Naive thymus-derived CD4-positive, alpha-beta T cell (primary cell): Measurements from ENCODE around the gene GNAI3. TPM values are rescaled to one million over a fixed set of nuclear protein-coding genes. Genes with fewer than 3 reads are reported as not detected.

ENCODE experiments used
- ATAC-seq: fragments of 150-1000 bp; cut with Tn5 transposase; 2 replicates; pipeline ENCODE4 v1.10.0; 2021; ENCODE audit warnings: mild to moderate bottlenecking, moderate library complexity
- CTCF ChIA-PET: fragments of 350-600 bp; sonication (Branson Sonifier 250); formaldehyde crosslinking; loops from one replicate; lab custom pipeline; 2021; ENCODE audit warnings: antibody characterized with exemption; lab: Charles Lee
- POLR2A ChIA-PET: fragments of 350-600 bp; sonication (Branson Sonifier 250); formaldehyde crosslinking; loops from one replicate; lab custom pipeline; 2021; ENCODE audit warnings: antibody characterized with exemption, inconsistent platforms; lab: Charles Lee
- DNase-seq, 9 donors: peaks; one replicate each; pipeline versions ENCODE4 v3.0.0 to v3.0.0-alpha.2; 2020 to 2022; ENCODE audit warnings: mixed read lengths in 1 of 9
- H3K27ac ChIP-seq: one replicate; pipeline ENCODE4 v1.7.0; 2013; ENCODE audit warnings: mild to moderate bottlenecking, low read depth, low read length, moderate library complexity
- H3K27me3 ChIP-seq, 2 donors: one replicate each; pipeline ENCODE4 v1.7.0; 2013; ENCODE audit warnings: low read length in 2 of 2, mild to moderate bottlenecking in 2 of 2, moderate library complexity in 2 of 2; ENCODE audit not compliant: control insufficient read depth in 2 of 2, insufficient read depth in 2 of 2
- H3K36me3 ChIP-seq, 3 experiments: 1 replicate in 2 of 3; 2 replicates in 1 of 3; pipeline ENCODE4 v1.7.0; 2013; ENCODE audit warnings: low read length in 3 of 3, mild to moderate bottlenecking in 3 of 3, moderate library complexity in 1 of 3; ENCODE audit not compliant: insufficient read depth in 3 of 3, control insufficient read depth in 2 of 3
- H3K4me1 ChIP-seq, 2 donors: one replicate each; pipeline ENCODE4 v1.7.0; 2013; ENCODE audit warnings: low read length in 2 of 2, mild to moderate bottlenecking in 2 of 2, moderate library complexity in 1 of 2; ENCODE audit not compliant: control insufficient read depth in 2 of 2, insufficient read depth in 2 of 2
- H3K4me3 ChIP-seq: 2 replicates; pipeline ENCODE4 v1.7.0; 2013; ENCODE audit warnings: mild to moderate bottlenecking, low read length
- H3K9me3 ChIP-seq, 3 experiments: 1 replicate in 2 of 3; 2 replicates in 1 of 3; pipeline ENCODE4 v1.7.0; 2013; ENCODE audit warnings: low read length in 3 of 3; ENCODE audit not compliant: control insufficient read depth in 2 of 3
- H3K27ac Mint-ChIP-seq, 9 donors: one replicate each; pipeline ENCODE4 v1.8.0; 2020 to 2022; ENCODE audit warnings: mixed read lengths in 9 of 9, mild to moderate bottlenecking in 8 of 9, moderate library complexity in 5 of 9, inconsistent platforms in 2 of 9
- H3K27me3 Mint-ChIP-seq, 5 donors: one replicate each; pipeline ENCODE4 v1.8.0; 2021 to 2022; ENCODE audit warnings: mixed read lengths in 5 of 5, mild to moderate bottlenecking in 1 of 5
- H3K36me3 Mint-ChIP-seq, 5 donors: one replicate each; pipeline ENCODE4 v1.8.0; 2020 to 2022; ENCODE audit warnings: mixed read lengths in 5 of 5, mild to moderate bottlenecking in 3 of 5, inconsistent platforms in 1 of 5
- H3K4me1 Mint-ChIP-seq, 7 donors: one replicate each; pipeline ENCODE4 v1.8.0; 2020 to 2022; ENCODE audit warnings: mixed read lengths in 7 of 7, mild to moderate bottlenecking in 3 of 7, inconsistent platforms in 1 of 7
- H3K4me3 Mint-ChIP-seq, 10 donors: one replicate each; pipeline ENCODE4 v1.8.0; 2020 to 2022; ENCODE audit warnings: mild to moderate bottlenecking in 10 of 10, mixed read lengths in 10 of 10, moderate library complexity in 6 of 10, inconsistent platforms in 2 of 10
- H3K9me3 Mint-ChIP-seq, 11 donors: one replicate each; pipeline ENCODE4 v1.8.0; 2020 to 2022; ENCODE audit warnings: mixed read lengths in 11 of 11, mild to moderate bottlenecking in 4 of 11, inconsistent platforms in 1 of 11, moderate library complexity in 1 of 11
- intact Hi-C, 2 donors: fragments of 100-400 bp; cut with micrococcal nuclease; formaldehyde crosslinking; loops; one replicate each; pipeline ENCODE4 v1.15.1; 2023
- polyA plus RNA-seq, 2 donors: library from polyadenylated mRNA; unstranded; fragments of 300-500 nt; fragmentation: Illumina TruSeq; gene quantifications; one replicate each; pipeline ENCODE4 v1.2.3, GENCODE V29; 2021
- total RNA-seq, 6 experiments: library from RNA in 5 of 6; stranded (reverse) in 5 of 6; gene quantifications; 1 replicate in 5 of 6; 2 replicates in 1 of 6; pipeline ENCODE4 v1.2.3 and lab custom pipeline; 2021 to 2026

GNAI3 gene
- 1 to 10 TPM; 4.9 to 9.3 (median 7.0) TPM for total RNA-seq
- polyA plus RNA-seq: 1 to 10 TPM; 7.2 to 7.7 TPM
- total RNA-seq (lab: John Stamatoyannopoulos, UW): 101 reads per million, percentile 84 among the genes with 10 or more reads in this experiment

- DNase-seq (peak; percentile 78 to 97 (median 95)), ATAC-seq (peak; percentile 96)
- no peaks in the 10 kb centered on the region for H3K27me3 ChIP-seq
- POLR2A ChIA-PET: interaction anchor here (0.7 to 3.1 kb wide), 38 partner anchors 10 to 1680 kb away, joined by 3 to 52 read pairs (median 4); partner anchors contain the start of genes AHCYL1, AMIGO1, AMPD2 and ATXN7L2
- Mint-ChIP-seq H3K4me1 (peaks cover 30 to 75% (median 55%) of the 10 kb centered on the region in 7 donors), H3K9me3 (peaks cover 0 to 3% (median 0%) of the 10 kb centered on the region in 11 donors), H3K27me3 (no peaks in the 10 kb centered on the region), H3K27ac (peak within 1 kb of the TSS; percentile 89 to 100 (median 99)), H3K4me3 (peak within 1 kb of the TSS; percentile 90 to 99 (median 97)), H3K36me3 (peaks cover 0 to 6% (median 2%) of the 10 kb centered on the region in 5 donors)
- peak within 1 kb of the TSS; percentile 93 for H3K27ac ChIP-seq
- peaks cover 0 to 5% (median 0%) of the 10 kb centered on the region in 3 experiments for H3K36me3 ChIP-seq
- CTCF ChIA-PET: interaction anchor here (0.6 to 3.1 kb wide), 18 partner anchors 11 to 436 kb away, joined by 3 to 29 read pairs (median 4); partner anchors contain the start of genes AHCYL1, AMPD2 and GNAT2
- H3K4me1 ChIP-seq: peaks cover 25 to 27% of the 10 kb centered on the region in 2 donors
- H3K9me3 ChIP-seq: no peaks in the 10 kb centered on the region
- H3K4me3 ChIP-seq: peak within 1 kb of the TSS; percentile 89
- intact Hi-C loops: loop anchor here (1.0 to 5.0 kb wide), 19 partner anchors 14 to 1124 kb away; partner anchors contain the start of genes PSMA5 (in 2 of the 2), STRIP1 (in 2 of the 2), ATXN7L2 (in 1 of the 2) and GSTM1 (in 1 of the 2)
Observed at GRCh38 chr1:109548321-109549267, at the start of gene GNAI3. Gene GNAI3, plus strand, starts transcription at chr1:109548615. Its CDS starts 106 bp downstream, at chr1:109548721.

- Mint-ChIP-seq H3K9me3 (no peaks in the 10 kb centered on the region), H3K27me3 (no peaks in the 10 kb centered on the region), H3K27ac (peak overlapping the region in 8 of 9 donors; percentile 87 to 99 (median 98)), H3K4me1 (peaks cover 69 to 99% (median 88%) of the 10 kb centered on the region in 7 donors), H3K4me3 (peak overlapping the region in 9 of 10 donors; percentile 51 to 98 (median 86)), H3K36me3 (peaks cover 9 to 34% (median 20%) of the 10 kb centered on the region in 5 donors)
- CTCF ChIA-PET: interaction anchor here (0.6 to 32.6 kb wide), 6 partner anchors 6 to 302 kb away, joined by 3 to 1240 read pairs (median 212); partner anchors contain the start of genes AMIGO1, ATXN7L2, CYB561D1 and GPR61
- no peaks in the 10 kb centered on the region for H3K27me3 ChIP-seq
- POLR2A ChIA-PET: interaction anchor here (0.6 to 29.8 kb wide), 4 partner anchors 5 to 300 kb away, joined by 3 to 520 read pairs (median 478); partner anchors contain the start of genes AMIGO1, ATXN7L2 and CYB561D1
- H3K4me1 ChIP-seq: peaks cover 71 to 83% of the 10 kb centered on the region in 2 donors
- H3K27ac ChIP-seq: peak overlapping the region; percentile 95
- no peaks in the 10 kb centered on the region for H3K9me3 ChIP-seq
- peaks cover 0 to 27% (median 0%) of the 10 kb centered on the region in 3 experiments for H3K36me3 ChIP-seq
- intact Hi-C loops: no loop called here
- ATAC-seq: no peak
- no peak overlapping the region for H3K4me3 ChIP-seq
- no peak for DNase-seq
Observed at GRCh38 chr1:109499081-109499480, 49.3 kb upstream of the GNAI3 start.

DNA sequence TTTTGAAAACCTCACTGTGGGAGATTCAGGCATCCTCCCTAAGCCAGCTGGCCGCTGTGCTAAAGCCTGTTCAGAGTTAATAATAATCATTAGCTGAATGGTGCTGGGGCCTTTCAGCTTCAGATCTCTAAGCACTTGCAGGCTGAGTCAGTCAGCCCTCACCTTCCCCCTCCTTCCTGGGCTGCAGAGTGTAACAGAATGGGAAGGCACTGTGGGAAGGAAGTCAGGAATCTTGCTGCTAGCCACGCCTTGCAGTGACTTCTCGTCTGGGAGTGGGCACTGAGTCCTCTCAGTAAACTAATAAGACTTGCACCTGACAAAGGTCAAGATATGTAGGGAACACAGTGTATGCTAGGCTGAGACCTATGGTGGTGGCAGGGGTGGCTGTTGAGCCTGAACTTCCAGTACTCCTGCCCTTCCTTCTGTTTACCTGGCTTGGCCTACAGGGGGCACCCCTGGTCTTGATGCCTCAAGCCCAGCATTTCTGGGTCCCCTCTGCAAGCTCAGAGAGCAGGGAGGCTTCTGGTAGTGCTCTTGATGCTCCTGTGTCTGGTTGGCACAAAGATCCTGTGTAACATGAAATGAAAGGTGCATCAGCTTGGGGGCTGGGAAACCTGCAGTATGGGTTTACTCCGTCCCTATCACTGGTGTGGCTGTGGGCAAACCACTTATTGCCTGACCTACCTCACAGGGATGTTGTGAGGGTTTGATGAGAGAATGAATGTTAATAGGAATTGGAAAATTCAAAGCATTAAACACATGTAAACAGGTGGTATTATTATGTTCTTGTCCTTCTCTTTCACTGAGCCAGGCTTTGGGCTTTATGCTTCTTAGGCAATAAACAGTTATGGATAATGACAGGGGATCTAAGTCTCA is 48.5 kb upstream of the GNAI3 start:
- peak overlapping the region; percentile 95 for H3K27ac ChIP-seq
- H3K27ac Mint-ChIP-seq: peak overlapping the region; percentile 87 to 99 (median 98)
- H3K27me3 ChIP-seq: no peaks in the 10 kb centered on the region
- no peaks in the 10 kb centered on the region for H3K27me3 Mint-ChIP-seq
- DNase-seq: peak in 8 of 9 donors; percentile 50 to 69 (median 62)
- peak overlapping the region; percentile 9 for H3K4me3 ChIP-seq
- H3K4me1 Mint-ChIP-seq: peaks cover 68 to 99% (median 93%) of the 10 kb centered on the region in 7 donors
- peaks cover 9 to 35% (median 20%) of the 10 kb centered on the region in 5 donors for H3K36me3 Mint-ChIP-seq
- intact Hi-C loops: loop anchor here (1.0 to 10.0 kb wide), 3 partner anchors 32 to 837 kb away; partner anchors contain the start of genes CLCC1 (in 1 of the 2) and RBM15 (in 1 of the 2)
- H3K9me3 Mint-ChIP-seq: no peaks in the 10 kb centered on the region
- peak; percentile 28 for ATAC-seq
- CTCF ChIA-PET: interaction anchor here (1.0 to 32.6 kb wide), 4 partner anchors 7 to 37 kb away, joined by 6 to 1240 read pairs (median 417); partner anchors contain the start of genes AMIGO1, ATXN7L2, CYB561D1 and GPR61
- peaks cover 72 to 84% of the 10 kb centered on the region in 2 donors for H3K4me1 ChIP-seq
- H3K36me3 ChIP-seq: peaks cover 0 to 25% (median 0%) of the 10 kb centered on the region in 3 experiments
- peak overlapping the region; percentile 28 to 98 (median 89) for H3K4me3 Mint-ChIP-seq
- POLR2A ChIA-PET: interaction anchor here (22.7 to 29.8 kb wide), 3 partner anchors 6 to 29 kb away, joined by 478 to 520 read pairs (median 478); partner anchors contain the start of genes AMIGO1, ATXN7L2 and CYB561D1
- no peaks in the 10 kb centered on the region for H3K9me3 ChIP-seq

DNA sequence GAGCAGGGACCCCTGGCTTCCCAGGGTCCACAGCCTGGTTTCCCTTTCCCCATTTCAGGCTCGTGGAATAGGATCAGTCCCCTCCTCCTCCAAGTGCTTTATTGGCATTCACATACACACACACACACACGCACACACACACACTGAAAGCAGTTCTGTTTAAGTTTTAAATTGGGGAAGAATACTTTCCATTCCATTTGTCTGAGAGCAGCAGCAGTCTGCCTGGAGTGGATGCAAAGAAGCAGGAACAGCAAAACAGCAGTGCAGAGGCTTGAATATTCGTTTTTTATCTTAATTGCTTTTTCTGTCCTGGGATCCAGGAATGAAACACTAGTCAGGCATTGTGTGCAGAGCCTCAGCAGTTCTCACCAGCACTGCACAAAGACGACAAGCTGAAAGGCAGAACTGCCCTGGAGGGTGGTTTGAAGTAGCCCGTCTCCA is 47.5 kb upstream of the GNAI3 start:
- ATAC-seq: no peak
- no peak for DNase-seq
- ChIA-PET POLR2A (interaction anchor here (0.6 to 29.8 kb wide), 5 partner anchors 5 to 139 kb away, joined by 3 to 520 read pairs (median 478); partner anchors contain the start of genes AMIGO1, ATXN7L2 and CYB561D1), CTCF (interaction anchor here (21.7 to 32.6 kb wide), 3 partner anchors 7 to 36 kb away, joined by 417 to 1240 read pairs (median 417); partner anchors contain the start of genes AMIGO1, ATXN7L2, CYB561D1 and GPR61)
- peaks cover 68 to 83% of the 10 kb centered on the region in 2 donors for H3K4me1 ChIP-seq
- peak overlapping the region; percentile 43 to 98 (median 91) for H3K4me3 Mint-ChIP-seq
- H3K27me3 Mint-ChIP-seq: no peaks in the 10 kb centered on the region
- H3K36me3 ChIP-seq: peaks cover 0 to 23% (median 0%) of the 10 kb centered on the region in 3 experiments
- H3K36me3 Mint-ChIP-seq: peaks cover 6 to 30% (median 22%) of the 10 kb centered on the region in 5 donors
- peaks cover 65 to 99% (median 93%) of the 10 kb centered on the region in 7 donors for H3K4me1 Mint-ChIP-seq
- H3K27ac ChIP-seq: peak overlapping the region; percentile 95
- peaks cover 0 to 10% (median 0%) of the 10 kb centered on the region in 11 donors for H3K9me3 Mint-ChIP-seq
- intact Hi-C loops: loop anchor here (1.0 to 10.0 kb wide), 3 partner anchors 31 to 836 kb away; partner anchors contain the start of genes CLCC1 (in 1 of the 2) and RBM15 (in 1 of the 2)
- peak overlapping the region; percentile 55 for H3K4me3 ChIP-seq
- H3K27me3 ChIP-seq: no peaks in the 10 kb centered on the region
- peak overlapping the region; percentile 87 to 99 (median 98) for H3K27ac Mint-ChIP-seq
- H3K9me3 ChIP-seq: no peaks in the 10 kb centered on the region
